ENCODE data around the gene PBX3.

GRCh38 chr9:125745018-125745417, 2.2 kb upstream of the PBX3 start:
- TF ChIP-seq CTCF (IDR thresholded peaks at IDR 0.05) (no peak), POLR2A (IDR thresholded peaks at IDR 0.05) (no peak)
